ENCODE results near the gene MYRIP.

DNA sequence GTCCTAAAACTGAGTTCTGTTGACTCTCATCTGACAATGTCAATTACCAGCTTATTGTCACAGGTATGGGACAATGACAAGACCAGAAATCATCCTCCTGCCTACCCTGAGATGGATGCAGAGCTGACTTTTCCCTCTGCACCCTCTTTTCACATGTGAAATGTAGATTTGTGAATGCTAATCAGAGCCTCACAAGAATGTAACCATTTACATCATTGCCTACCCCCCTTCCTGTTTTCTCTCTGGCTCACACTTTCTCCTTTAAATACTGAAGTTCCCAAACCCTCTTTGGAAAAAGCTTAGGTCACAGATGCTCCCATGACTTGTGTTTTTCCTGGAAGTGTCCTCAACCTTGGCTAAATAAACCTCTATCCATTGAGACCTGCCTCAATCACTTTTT lies 228.2 kb downstream of the MYRIP start:
- TF ChIP-seq, protein P1, sequence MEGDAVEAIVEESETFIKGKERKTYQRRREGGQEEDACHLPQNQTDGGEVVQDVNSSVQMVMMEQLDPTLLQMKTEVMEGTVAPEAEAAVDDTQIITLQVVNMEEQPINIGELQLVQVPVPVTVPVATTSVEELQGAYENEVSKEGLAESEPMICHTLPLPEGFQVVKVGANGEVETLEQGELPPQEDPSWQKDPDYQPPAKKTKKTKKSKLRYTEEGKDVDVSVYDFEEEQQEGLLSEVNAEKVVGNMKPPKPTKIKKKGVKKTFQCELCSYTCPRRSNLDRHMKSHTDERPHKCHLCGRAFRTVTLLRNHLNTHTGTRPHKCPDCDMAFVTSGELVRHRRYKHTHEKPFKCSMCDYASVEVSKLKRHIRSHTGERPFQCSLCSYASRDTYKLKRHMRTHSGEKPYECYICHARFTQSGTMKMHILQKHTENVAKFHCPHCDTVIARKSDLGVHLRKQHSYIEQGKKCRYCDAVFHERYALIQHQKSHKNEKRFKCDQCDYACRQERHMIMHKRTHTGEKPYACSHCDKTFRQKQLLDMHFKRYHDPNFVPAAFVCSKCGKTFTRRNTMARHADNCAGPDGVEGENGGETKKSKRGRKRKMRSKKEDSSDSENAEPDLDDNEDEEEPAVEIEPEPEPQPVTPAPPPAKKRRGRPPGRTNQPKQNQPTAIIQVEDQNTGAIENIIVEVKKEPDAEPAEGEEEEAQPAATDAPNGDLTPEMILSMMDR (IDR thresholded peaks at IDR 0.05), result no peak
- TF ChIP-seq ZNF121 (CRISPR knock-in tag; IDR thresholded peaks at IDR 0.05) (no peak), JUN (CRISPR knock-in tag; IDR thresholded peaks at IDR 0.05) (no peak), TEAD4 (CRISPR knock-in tag; IDR thresholded peaks at IDR 0.05) (no peak), NFE2L1 (CRISPR knock-in tag; IDR thresholded peaks at IDR 0.05) (no peak)
- TF ChIP-seq, protein P2, sequence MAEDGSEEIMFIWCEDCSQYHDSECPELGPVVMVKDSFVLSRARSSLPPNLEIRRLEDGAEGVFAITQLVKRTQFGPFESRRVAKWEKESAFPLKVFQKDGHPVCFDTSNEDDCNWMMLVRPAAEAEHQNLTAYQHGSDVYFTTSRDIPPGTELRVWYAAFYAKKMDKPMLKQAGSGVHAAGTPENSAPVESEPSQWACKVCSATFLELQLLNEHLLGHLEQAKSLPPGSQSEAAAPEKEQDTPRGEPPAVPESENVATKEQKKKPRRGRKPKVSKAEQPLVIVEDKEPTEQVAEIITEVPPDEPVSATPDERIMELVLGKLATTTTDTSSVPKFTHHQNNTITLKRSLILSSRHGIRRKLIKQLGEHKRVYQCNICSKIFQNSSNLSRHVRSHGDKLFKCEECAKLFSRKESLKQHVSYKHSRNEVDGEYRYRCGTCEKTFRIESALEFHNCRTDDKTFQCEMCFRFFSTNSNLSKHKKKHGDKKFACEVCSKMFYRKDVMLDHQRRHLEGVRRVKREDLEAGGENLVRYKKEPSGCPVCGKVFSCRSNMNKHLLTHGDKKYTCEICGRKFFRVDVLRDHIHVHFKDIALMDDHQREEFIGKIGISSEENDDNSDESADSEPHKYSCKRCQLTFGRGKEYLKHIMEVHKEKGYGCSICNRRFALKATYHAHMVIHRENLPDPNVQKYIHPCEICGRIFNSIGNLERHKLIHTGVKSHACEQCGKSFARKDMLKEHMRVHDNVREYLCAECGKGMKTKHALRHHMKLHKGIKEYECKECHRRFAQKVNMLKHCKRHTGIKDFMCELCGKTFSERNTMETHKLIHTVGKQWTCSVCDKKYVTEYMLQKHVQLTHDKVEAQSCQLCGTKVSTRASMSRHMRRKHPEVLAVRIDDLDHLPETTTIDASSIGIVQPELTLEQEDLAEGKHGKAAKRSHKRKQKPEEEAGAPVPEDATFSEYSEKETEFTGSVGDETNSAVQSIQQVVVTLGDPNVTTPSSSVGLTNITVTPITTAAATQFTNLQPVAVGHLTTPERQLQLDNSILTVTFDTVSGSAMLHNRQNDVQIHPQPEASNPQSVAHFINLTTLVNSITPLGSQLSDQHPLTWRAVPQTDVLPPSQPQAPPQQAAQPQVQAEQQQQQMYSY (CRISPR knock-in tag; IDR thresholded peaks at IDR 0.05), result no peak
- TF ChIP-seq, protein P3, sequence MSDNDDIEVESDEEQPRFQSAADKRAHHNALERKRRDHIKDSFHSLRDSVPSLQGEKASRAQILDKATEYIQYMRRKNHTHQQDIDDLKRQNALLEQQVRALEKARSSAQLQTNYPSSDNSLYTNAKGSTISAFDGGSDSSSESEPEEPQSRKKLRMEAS (CRISPR knock-in tag; IDR thresholded peaks at IDR 0.05), result no peak
- TF ChIP-seq, protein P4, sequence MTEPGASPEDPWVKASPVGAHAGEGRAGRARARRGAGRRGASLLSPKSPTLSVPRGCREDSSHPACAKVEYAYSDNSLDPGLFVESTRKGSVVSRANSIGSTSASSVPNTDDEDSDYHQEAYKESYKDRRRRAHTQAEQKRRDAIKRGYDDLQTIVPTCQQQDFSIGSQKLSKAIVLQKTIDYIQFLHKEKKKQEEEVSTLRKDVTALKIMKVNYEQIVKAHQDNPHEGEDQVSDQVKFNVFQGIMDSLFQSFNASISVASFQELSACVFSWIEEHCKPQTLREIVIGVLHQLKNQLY (CRISPR knock-in tag; IDR thresholded peaks at IDR 0.05), result no peak
